Upper lobe of left lung (tissue), 6 donors: ENCODE results near the gene HERPUD2. TPM values are rescaled to one million over a fixed set of nuclear protein-coding genes. Genes with fewer than 3 reads are reported as not detected.

ENCODE experiments used
- ATAC-seq, 2 donors: fragments of 200-7000 bp; cut with Tn5 transposase; one replicate each; pipeline ENCODE4 v1.9.1; 2022; ENCODE audit warnings: mild to moderate bottlenecking in 2 of 2, moderate library complexity in 2 of 2; ENCODE audit not compliant: low FRiP score in 2 of 2
- DNase-seq, 2 donors: peaks; one replicate each; pipeline ENCODE4 v3.0.0-alpha.2; 2019 to 2020
- H3K27ac ChIP-seq, 4 donors: fragments of 200-600 bp; sonication (generic); one replicate each; pipeline ENCODE4 v1.5.1; 2016 to 2019
- H3K27me3 ChIP-seq, 4 donors: fragments of 200-600 bp; sonication (generic); one replicate each; pipeline ENCODE4 v1.5.1; 2017 to 2019
- H3K36me3 ChIP-seq, 4 donors: fragments of 200-600 bp; sonication (generic); one replicate each; pipeline ENCODE4 v1.5.1; 2016 to 2019
- H3K4me1 ChIP-seq, 4 donors: fragments of 200-600 bp; sonication (generic); one replicate each; pipeline ENCODE4 v1.5.1; 2018 to 2019
- H3K4me3 ChIP-seq, 4 donors: fragments of 200-600 bp; sonication (generic); one replicate each; pipeline ENCODE4 v1.5.1; 2017 to 2019; ENCODE audit warnings: mild to moderate bottlenecking in 2 of 4, moderate library complexity in 1 of 4
- H3K9me3 ChIP-seq, 4 donors: fragments of 200-600 bp; sonication (generic); one replicate each; pipeline ENCODE4 v1.5.1; 2018 to 2019
- CTCF ChIP-seq, 6 experiments: fragments of 450-650 bp in 4 of 6; fragments of 200-600 bp in 2 of 6; sonication (generic) in 2 of 6; IDR thresholded peaks; one replicate each; pipeline ENCODE4 v1.5.1; 2016 to 2019; ENCODE audit warnings: antibody characterized with exemption in 6 of 6
- EP300 ChIP-seq, 4 donors: sonication (generic); formaldehyde crosslinking; IDR thresholded peaks; one replicate each; pipeline ENCODE4 v1.5.1; 2017; ENCODE audit warnings: antibody characterized with exemption in 4 of 4, control low read depth in 2 of 4
- POLR2A ChIP-seq, 4 donors: fragments of 450-650 bp; IDR thresholded peaks; one replicate each; pipeline ENCODE4 v1.5.1; 2016 to 2017; ENCODE audit warnings: antibody characterized with exemption in 4 of 4, mild to moderate bottlenecking in 2 of 4
- POLR2AphosphoS5 ChIP-seq, 2 donors: sonication (generic); formaldehyde crosslinking; IDR thresholded peaks; one replicate each; pipeline ENCODE4 v1.5.1; 2017; ENCODE audit warnings: antibody characterized with exemption in 2 of 2
- WGBS, 2 donors: methylation state at CpG; one replicate each; pipeline ENCODE4 v1.1.5; 2017 to 2018; 5-methylcytosine and 5-hydroxymethylcytosine counted together
- total RNA-seq, 6 donors: library from RNA; depleted of rRNA in 4 of 6; stranded (reverse); fragments of >200 nt in 4 of 6; gene quantifications; one replicate each; pipeline versions ENCODE4 v1.1.0 to v1.2.1, GENCODE V29; 2016 to 2021
- donor health status: DM: no; HTN: no; CAD: no; lungs with moderate emphysema.
- donor health status: DM: no; HTN: yes; CAD: no; lungs with severe emphysema.

The HERPUD2 gene
- total RNA-seq, 6 donors from 2014 or later, result 29.6 to 63.9 (median 42.2) TPM

DNA sequence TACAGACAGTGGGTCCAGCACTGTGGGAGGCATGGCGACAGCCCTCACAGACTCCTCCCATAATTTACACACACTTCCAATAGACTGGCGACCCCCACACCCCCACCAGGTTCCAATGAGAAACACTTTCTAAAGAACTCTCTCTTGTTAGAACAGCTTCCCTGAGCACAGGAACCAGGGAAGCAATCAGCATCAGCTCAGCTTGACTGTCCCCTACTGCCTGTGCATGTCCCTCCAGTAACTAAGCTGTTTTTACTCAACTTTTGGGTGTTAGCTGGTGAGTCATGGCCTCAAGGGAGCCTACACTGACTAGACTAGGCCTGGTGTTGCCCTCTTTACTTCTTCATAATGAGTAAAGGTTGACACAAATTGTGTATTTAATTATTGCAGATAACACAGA, 32.6 kb upstream of the HERPUD2 start:
- ATAC-seq (peak in 1 of 2 donors; percentile 53), DNase-seq (no peak)
- no peak for TF ChIP-seq EP300 (IDR thresholded peaks at IDR 0.05)
- TF ChIP-seq POLR2AphosphoS5 (IDR thresholded peaks at IDR 0.05), result no peak
- no peak for TF ChIP-seq POLR2A (IDR thresholded peaks at IDR 0.05)
- Histone ChIP-seq H3K36me3 (no peaks in the 10 kb centered on the region), H3K4me3 (no peak overlapping the region), H3K27ac (no peak overlapping the region), H3K4me1 (peaks cover 0 to 9% (median 2%) of the 10 kb centered on the region in 4 donors), H3K27me3 (no peaks in the 10 kb centered on the region), H3K9me3 (no peaks in the 10 kb centered on the region)
- WGBS, 2 donors, result 85 to 100% methylated on average over 2 of the region's 2 CpGs

DNA sequence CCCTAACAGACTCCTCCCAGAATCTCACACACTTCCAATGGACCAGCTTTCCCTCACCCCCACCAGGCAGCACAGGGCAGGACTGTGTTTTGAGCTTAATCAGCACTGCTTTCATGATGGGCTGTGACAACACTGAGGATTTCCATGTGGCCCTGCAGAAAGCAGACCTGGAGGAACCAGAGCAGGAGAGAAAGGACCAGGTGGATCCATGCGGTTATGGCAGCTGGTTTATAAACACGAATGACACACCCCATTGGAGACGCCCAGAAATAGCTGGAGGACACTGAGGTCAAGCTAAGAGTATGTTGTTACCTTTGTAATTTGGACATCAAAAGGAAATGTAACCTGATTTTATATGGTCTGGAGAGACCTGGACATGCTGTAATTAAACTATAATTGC, 31.7 kb upstream of the HERPUD2 start:
- TF ChIP-seq POLR2AphosphoS5 (IDR thresholded peaks at IDR 0.05), result no peak
- no peak for TF ChIP-seq CTCF (IDR thresholded peaks at IDR 0.05)
- TF ChIP-seq EP300 (IDR thresholded peaks at IDR 0.05), result no peak
- TF ChIP-seq POLR2A (IDR thresholded peaks at IDR 0.05), result no peak
- no peaks in the 10 kb centered on the region for H3K27me3 ChIP-seq
- H3K4me3 ChIP-seq, result no peak overlapping the region
- 94 to 98% methylated on average over 3 of the region's 3 CpGs for WGBS, 2 donors
- no peaks in the 10 kb centered on the region for H3K9me3 ChIP-seq
- DNase-seq (no peak), ATAC-seq (no peak)
- H3K4me1 ChIP-seq, result peaks cover 0 to 9% (median 2%) of the 10 kb centered on the region in 4 donors
- H3K36me3 ChIP-seq, result no peaks in the 10 kb centered on the region
- H3K27ac ChIP-seq, result no peak overlapping the region

- TF ChIP-seq POLR2A (IDR thresholded peaks at IDR 0.05) (no peak), EP300 (IDR thresholded peaks at IDR 0.05) (no peak), CTCF (IDR thresholded peaks at IDR 0.05) (no peak), POLR2AphosphoS5 (IDR thresholded peaks at IDR 0.05) (no peak)
- peaks cover 0 to 9% (median 2%) of the 10 kb centered on the region in 4 donors for H3K4me1 ChIP-seq
- no peaks in the 10 kb centered on the region for H3K36me3 ChIP-seq
- H3K9me3 ChIP-seq, result no peaks in the 10 kb centered on the region
- 84 to 98% methylated on average over 9 to 10 of the region's 10 CpGs for WGBS, 2 donors
- no peak overlapping the region for H3K4me3 ChIP-seq
- DNase-seq (peak in 1 of 2 donors; percentile 34), ATAC-seq (peak in 1 of 2 donors; percentile 23)
- no peak overlapping the region for H3K27ac ChIP-seq
- no peaks in the 10 kb centered on the region for H3K27me3 ChIP-seq
Observed at GRCh38 chr7:35725280-35725680, 30.3 kb upstream of the HERPUD2 start.

DNA sequence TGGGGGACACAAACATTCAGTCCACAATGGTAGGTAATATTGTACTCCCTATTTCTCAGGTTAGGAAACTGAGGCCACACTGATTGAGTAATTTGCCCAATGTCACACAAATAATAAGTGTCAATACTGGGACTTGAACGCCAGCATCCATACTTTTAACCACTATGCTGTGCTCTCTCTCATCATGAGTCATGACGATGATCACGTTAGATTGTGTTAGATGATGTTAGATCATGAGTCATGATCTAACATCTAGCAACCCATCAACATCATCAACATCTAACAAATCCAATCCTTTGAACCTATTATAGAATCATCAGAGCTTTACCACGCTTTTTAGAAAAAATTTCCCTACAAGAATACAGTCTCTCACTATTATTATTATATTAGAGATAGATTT, 28.1 kb upstream of the HERPUD2 start:
- H3K27ac ChIP-seq, result no peak overlapping the region
- ATAC-seq (no peak), DNase-seq (no peak)
- H3K4me1 ChIP-seq, result peaks cover 0 to 4% (median 0%) of the 10 kb centered on the region in 4 donors
- no peaks in the 10 kb centered on the region for H3K9me3 ChIP-seq
- H3K36me3 ChIP-seq, result no peaks in the 10 kb centered on the region
- H3K4me3 ChIP-seq, result no peak overlapping the region
- H3K27me3 ChIP-seq, result no peaks in the 10 kb centered on the region
- TF ChIP-seq CTCF (IDR thresholded peaks at IDR 0.05), result no peak
- TF ChIP-seq EP300 (IDR thresholded peaks at IDR 0.05), result no peak
- TF ChIP-seq POLR2AphosphoS5 (IDR thresholded peaks at IDR 0.05), result no peak
- no peak for TF ChIP-seq POLR2A (IDR thresholded peaks at IDR 0.05)
- 88 to 94% methylated on average over 4 of the region's 4 CpGs for WGBS, 2 donors

- 65 to 71% methylated on average over 7 of the region's 7 CpGs for WGBS, 2 donors
- no peak overlapping the region for H3K27ac ChIP-seq
- peaks cover 0 to 4% (median 0%) of the 10 kb centered on the region in 4 donors for H3K4me1 ChIP-seq
- no peak for TF ChIP-seq EP300 (IDR thresholded peaks at IDR 0.05)
- TF ChIP-seq POLR2AphosphoS5 (IDR thresholded peaks at IDR 0.05), result no peak
- TF ChIP-seq CTCF (IDR thresholded peaks at IDR 0.05), result no peak
- no peak for TF ChIP-seq POLR2A (IDR thresholded peaks at IDR 0.05)
- ATAC-seq (no peak), DNase-seq (no peak)
- no peak overlapping the region for H3K4me3 ChIP-seq
- no peaks in the 10 kb centered on the region for H3K9me3 ChIP-seq
- no peaks in the 10 kb centered on the region for H3K27me3 ChIP-seq
- no peaks in the 10 kb centered on the region for H3K36me3 ChIP-seq
Observed at GRCh38 chr7:35722054-35722849, 27.3 kb upstream of the HERPUD2 start.
